NCI-H345 treated with DMSO at 0.1 percent for 48 hours (cell line): ENCODE data around the gene DPP7.
A peak's percentile ranks its signal among the peaks of the same experiment; 100 is the strongest.

Source experiments
- DNase-seq: peaks from one replicate; lab custom pipeline; 2025; ENCODE audit not compliant: unreplicated experiment; lab: John Stamatoyannopoulos, UW

The DPP7 gene

GRCh38 chr9:137114613-137115393, at the start of gene DPP7:
TSS of gene DPP7 (minus strand) at chr9:137114733. CDS start at chr9:137114713, 20 bp downstream.
- DNase-seq: peak; percentile 20

GRCh38 chr9:137163805-137164204, 49.3 kb upstream of the DPP7 start:
- no peak for DNase-seq

GRCh38 chr9:137163365-137163715, 48.8 kb upstream of the DPP7 start:
- no peak for DNase-seq

GRCh38 chr9:137162505-137163364, 48.2 kb upstream of the DPP7 start:
- no peak for DNase-seq

GRCh38 chr9:137161558-137162486, 47.3 kb upstream of the DPP7 start:
- no peak for DNase-seq

- DNase-seq: peak; percentile 50
Observed at GRCh38 chr9:137160716-137161557, 46.4 kb upstream of the DPP7 start.

- no peak for DNase-seq
Observed at GRCh38 chr9:137160054-137160425, 45.5 kb upstream of the DPP7 start.

GRCh38 chr9:137159105-137160053, 44.8 kb upstream of the DPP7 start:
- no peak for DNase-seq

GRCh38 chr9:137158625-137159024, 44.1 kb upstream of the DPP7 start:
- DNase-seq: no peak

GRCh38 chr9:137157618-137158415, 43.3 kb upstream of the DPP7 start:
- no peak for DNase-seq

GRCh38 chr9:137156567-137157375, 42.2 kb upstream of the DPP7 start:
- DNase-seq: no peak

GRCh38 chr9:137152844-137153405, 38.4 kb upstream of the DPP7 start:
- no peak for DNase-seq

GRCh38 chr9:137150617-137151457, 36.3 kb upstream of the DPP7 start:
- no peak for DNase-seq

GRCh38 chr9:137149942-137150616, 35.5 kb upstream of the DPP7 start:
- DNase-seq: no peak

- DNase-seq: no peak
Observed at GRCh38 chr9:137149363-137149762, 34.8 kb upstream of the DPP7 start.

- DNase-seq: no peak
Observed at GRCh38 chr9:137148661-137149060, 34.1 kb upstream of the DPP7 start.
